Heart left ventricle (tissue), 13 donors: Measurements from ENCODE around the gene CEBPA.

Experiments
- CTCF ChIP-seq, 12 donors: fragments of 200-600 bp; sonication (generic) in 4 of 12; IDR thresholded peaks; one replicate each; pipeline versions ENCODE4 v1.5.0 to v1.8.0; 2018 to 2022; ENCODE audit warnings: antibody characterized with exemption in 12 of 12, mild to moderate bottlenecking in 5 of 12
- POLR2A ChIP-seq, 2 donors: fragments of 450-650 bp; IDR thresholded peaks; one replicate each; pipeline ENCODE4 v1.6.1; 2017; ENCODE audit warnings: antibody characterized with exemption in 2 of 2, mild to moderate bottlenecking in 2 of 2, moderate library complexity in 2 of 2
- donor health status: ischemic (EF 13 %, LVEDD 7.1; RV severe dilation, severe dysfunction).
- donor health status: DM: no; HTN: yes; CAD: no.
- donor health status: DM: no; HTN: no; CAD: no.
- donor health status: ischemic (EF 25% LVEDD 6.9; RV normal size, moderate dysfunction).
- donor health status: ischemic (EF 25% LVEDD 5.7; RV mildly dilated, moderate dysfunction).
- donor health status: ischemic (EF 35%, LVEDD 5.7; RV mildly dilated, moderate dysfunction).
- donor health status: nonischemic (EF 11% LVEDD 7.7; RV severe dilation, severe dysfunction).
- donor health status: DM: yes; HTN: yes; CAD: no.
- donor health status: PGD.
- donor health status: ischemic (EF 29% LVEDD 5.4; RV normal size, mild dysfunction).
- donor health status: nonischemic (EF 23%, LVEDD 6.1; RV moderate dilation, normal function).

- no peak for TF ChIP-seq CTCF (IDR thresholded peaks at IDR 0.05)
- TF ChIP-seq POLR2A (IDR thresholded peaks at IDR 0.05), result no peak
These were observed 38.9 kb downstream of the CEBPA start for GRCh38 chr19:33263325-33264023.
